HL-60 (cell line): ENCODE data around the gene FHL2.

Source experiments
- DNase-seq, 2 experiments: peaks; one replicate each; pipeline ENCODE4 v3.0.0-alpha.2; 2010 to 2020; ENCODE audit warnings: low read depth in 1 of 2, low spot score in 1 of 2
- H3K27ac ChIP-seq: fragments of 250-450 bp; sonication (Bioruptor Pico); replicated peaks from 2 replicates; pipeline ENCODE4 v1.5.1; 2020; ENCODE audit warnings: mild to moderate bottlenecking, moderate library complexity
- H3K27me3 ChIP-seq: fragments of 250-450 bp; sonication (Bioruptor Pico); 2 replicates; pipeline ENCODE4 v1.5.1; 2021; ENCODE audit warnings: mild to moderate bottlenecking, moderate library complexity; ENCODE audit not compliant: insufficient read depth, poor library complexity, severe bottlenecking
- H3K4me3 ChIP-seq: replicated peaks from 2 replicates; pipeline ENCODE4 v1.5.1; 2011; ENCODE audit warnings: mild to moderate bottlenecking, control low read depth, low read length; ENCODE audit not compliant: insufficient read depth
- CTCF ChIP-seq: IDR thresholded peaks from one replicate; pipeline ENCODE4 v1.5.1; 2011; ENCODE audit warnings: low read length, control low read depth, inconsistent platforms; ENCODE audit not compliant: insufficient read depth
- GABPA ChIP-seq: IDR thresholded peaks from 2 replicates; pipeline ENCODE4 v1.6.1; 2012; ENCODE audit warnings: low read depth
- POLR2AphosphoS5 ChIP-seq: IDR thresholded peaks from 2 replicates; pipeline ENCODE4 v1.6.1; 2012; ENCODE audit warnings: low read depth
- REST ChIP-seq: IDR thresholded peaks from 2 replicates; pipeline ENCODE4 v1.6.1; 2012; ENCODE audit warnings: low read depth; ENCODE audit not compliant: insufficient replicate concordance
- SPI1 ChIP-seq: IDR thresholded peaks from 2 replicates; pipeline ENCODE4 v1.6.1; 2012; ENCODE audit warnings: low read depth, mild to moderate bottlenecking, borderline replicate concordance

Gene FHL2

GRCh38 chr2:105339414-105339813 is 59.4 kb downstream of the FHL2 start:
- no peak overlapping the region for H3K4me3 ChIP-seq
- no peak for DNase-seq
- TF ChIP-seq REST (no peak), GABPA (no peak), POLR2AphosphoS5 (no peak), CTCF (no peak), SPI1 (no peak)

GRCh38 chr2:105338020-105338385 is 60.8 kb downstream of the FHL2 start:
- Histone ChIP-seq H3K27me3 (no peaks in the 10 kb centered on the region), H3K27ac (peak overlapping the region; percentile 98), H3K4me3 (peak overlapping the region; percentile 92)
- TF ChIP-seq SPI1 (no peak), GABPA (no peak), POLR2AphosphoS5 (no peak)
- DNase-seq, result no peak

More at GRCh38 chr2:105339414-105339813, 59.4 kb downstream of the FHL2 start:
- Histone ChIP-seq H3K27me3 (no peaks in the 10 kb centered on the region), H3K27ac (no peak overlapping the region)

- peak; percentile 86 to 88 for DNase-seq
- TF ChIP-seq CTCF (no peak), SPI1 (peak; percentile 29; the same call in 1 of the 2 replicates), POLR2AphosphoS5 (peak; percentile 73), GABPA (peak; percentile 78), REST (no peak)
- H3K27ac ChIP-seq, result peak within 1 kb of the TSS; percentile 98
- no peaks in the 10 kb centered on the region for H3K27me3 ChIP-seq
- peak within 1 kb of the TSS; percentile 92 for H3K4me3 ChIP-seq
Measured at GRCh38 chr2:105337122-105338019, 61.5 kb downstream of the FHL2 start, which contains the start of gene C2orf49. Gene C2orf49 (plus strand): TSS chr2:105337540. CDS start chr2:105337588, 48 bp downstream.

GRCh38 chr2:105336786-105337121 is 62.1 kb downstream of the FHL2 start:
- TF ChIP-seq POLR2AphosphoS5 (no peak), REST (no peak), GABPA (no peak), SPI1 (no peak), CTCF (no peak)

More at GRCh38 chr2:105336786-105337121, 62.1 kb downstream of the FHL2 start:
- H3K4me3 ChIP-seq, result peak overlapping the region; percentile 92
- no peaks in the 10 kb centered on the region for H3K27me3 ChIP-seq
- peak overlapping the region; percentile 98 for H3K27ac ChIP-seq
- DNase-seq, result no peak
